Measurements from ENCODE around the gene NUCB1.

The NUCB1 gene

DNA sequence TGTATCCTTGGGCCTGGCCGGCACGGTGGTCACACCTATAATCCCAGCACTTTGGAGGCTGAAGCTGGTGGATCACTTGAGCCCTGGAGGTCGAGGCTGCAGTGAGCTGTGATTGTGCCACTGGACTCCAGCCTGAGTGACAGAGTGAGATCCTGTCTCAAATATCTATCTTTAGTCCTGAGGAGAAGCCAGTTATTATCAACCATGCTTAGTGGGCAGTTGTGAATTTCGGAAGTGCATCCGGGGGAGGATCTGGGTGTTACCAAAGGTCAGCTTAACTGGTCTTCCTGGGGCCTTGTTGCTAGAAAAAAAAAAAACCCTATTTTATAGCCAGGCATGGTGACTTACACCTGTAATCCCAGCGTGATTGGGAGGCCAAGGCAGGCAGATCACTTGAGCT, 43.0 kb downstream of the NUCB1 start:
- Histone ChIP-seq H3K36me3 (ENCODE audit: control insufficient read depth in 4 of 4, insufficient read depth in 4 of 4, low read length in 3 of 4) (no peaks in the 10 kb centered on the region), H3K4me1 (ENCODE audit: control extremely low read depth in 1 of 4, control insufficient read depth in 4 of 4, insufficient read depth in 4 of 4, low read length in 3 of 4) (no peaks in the 10 kb centered on the region), H3K9me3 (ENCODE audit: control extremely low read depth in 1 of 5, control insufficient read depth in 4 of 5, insufficient read depth in 2 of 5, low read depth in 1 of 5, low read length in 4 of 5) (peaks cover 0 to 14% (median 10%) of the 10 kb centered on the region in 5 experiments), H3K27ac (ENCODE audit: insufficient read depth in 1 of 2, low read depth in 1 of 2, low read length in 2 of 2, poor library complexity in 1 of 2, severe bottlenecking in 2 of 2) (no peak overlapping the region), H3K27me3 (replicated peaks in 2 of 5; ENCODE audit: control insufficient read depth in 4 of 5, insufficient read depth in 5 of 5, low read length in 4 of 5) (no peaks in the 10 kb centered on the region), H3K4me3 (ENCODE audit: control insufficient read depth in 1 of 7, extremely low read depth in 1 of 7, insufficient read depth in 4 of 7, low read depth in 2 of 7, low read length in 6 of 7) (no peak overlapping the region)
- DNase-seq = no peak
- CTCF ChIA-PET = interaction anchor here (1.2 to 2.3 kb wide), 2 partner anchors 10 to 15 kb away, joined by 4 to 11 read pairs; partner anchors contain the start of gene DHDH
- 100% methylated on average over 3 of the region's 6 CpGs for WGBS (ENCODE audit: insufficient coverage)
- POLR2A ChIA-PET = interaction anchor here (0.7 kb wide), 1 partner anchor 90 kb away, joined by 4 read pairs; no protein-coding TSS in a partner anchor

DNA sequence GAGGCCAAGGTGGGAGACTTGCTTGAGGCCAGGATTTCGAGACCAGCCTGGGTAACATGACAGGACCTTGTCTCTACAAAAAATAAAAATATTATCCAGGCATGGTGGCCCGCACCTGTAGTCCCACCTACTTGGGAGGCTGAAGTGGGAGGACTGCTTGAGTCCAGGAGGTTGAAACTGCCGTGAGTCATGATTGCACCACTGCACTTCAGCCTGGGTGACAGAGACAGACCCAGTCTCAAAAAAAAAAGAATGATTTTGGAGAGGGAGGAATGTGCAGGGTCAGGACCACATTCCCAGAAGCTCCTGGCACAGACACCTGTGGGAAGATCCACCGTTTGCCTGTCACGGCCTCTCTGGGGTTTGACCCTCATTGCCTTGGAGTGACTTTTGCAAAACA, 45.3 kb downstream of the NUCB1 start:
- Histone ChIP-seq H3K4me3 (ENCODE audit: control insufficient read depth in 1 of 7, extremely low read depth in 1 of 7, insufficient read depth in 4 of 7, low read depth in 2 of 7, low read length in 6 of 7) (no peak overlapping the region), H3K36me3 (ENCODE audit: control insufficient read depth in 4 of 4, insufficient read depth in 4 of 4, low read length in 3 of 4) (no peaks in the 10 kb centered on the region), H3K27me3 (replicated peaks in 2 of 5; ENCODE audit: control insufficient read depth in 4 of 5, insufficient read depth in 5 of 5, low read length in 4 of 5) (no peaks in the 10 kb centered on the region), H3K9me3 (ENCODE audit: control extremely low read depth in 1 of 5, control insufficient read depth in 4 of 5, insufficient read depth in 2 of 5, low read depth in 1 of 5, low read length in 4 of 5) (peaks cover 0 to 15% (median 10%) of the 10 kb centered on the region in 5 experiments), H3K4me1 (ENCODE audit: control extremely low read depth in 1 of 4, control insufficient read depth in 4 of 4, insufficient read depth in 4 of 4, low read length in 3 of 4) (no peaks in the 10 kb centered on the region), H3K27ac (ENCODE audit: insufficient read depth in 1 of 2, low read depth in 1 of 2, low read length in 2 of 2, poor library complexity in 1 of 2, severe bottlenecking in 2 of 2) (no peak overlapping the region)
- WGBS (ENCODE audit: insufficient coverage) = 97% methylated on average over 4 of the region's 5 CpGs
- ChIA-PET POLR2A (no interaction called here), CTCF (interaction anchor here (0.6 to 1.2 kb wide), 2 partner anchors 8 to 43 kb away, joined by 3 to 6 read pairs; no protein-coding TSS in a partner anchor)
- DNase-seq = no peak

DNA sequence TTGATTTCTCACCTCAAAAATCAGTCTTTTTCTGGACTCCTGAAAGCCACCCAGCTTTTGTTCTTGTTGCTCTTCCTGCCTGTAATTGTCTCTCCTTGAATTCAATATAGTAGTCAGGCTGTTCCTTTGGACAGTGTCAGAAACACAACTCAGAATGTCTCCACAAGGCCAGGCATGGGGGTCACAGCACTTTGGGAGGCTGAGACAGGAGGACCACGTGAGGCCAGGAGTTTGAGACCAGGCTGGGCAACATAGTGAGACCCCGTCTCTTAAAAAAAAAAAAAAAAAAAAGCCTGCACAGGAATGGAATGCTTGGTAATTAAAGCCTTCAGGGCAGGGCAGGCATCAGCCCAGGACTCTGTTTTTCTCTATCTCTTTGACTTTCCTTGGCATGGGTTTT, 45.7 kb downstream of the NUCB1 start:
- no peak for DNase-seq
- Histone ChIP-seq H3K27ac (ENCODE audit: insufficient read depth in 1 of 2, low read depth in 1 of 2, low read length in 2 of 2, poor library complexity in 1 of 2, severe bottlenecking in 2 of 2) (no peak overlapping the region), H3K4me3 (ENCODE audit: control insufficient read depth in 1 of 7, extremely low read depth in 1 of 7, insufficient read depth in 4 of 7, low read depth in 2 of 7, low read length in 6 of 7) (no peak overlapping the region), H3K27me3 (replicated peaks in 2 of 5; ENCODE audit: control insufficient read depth in 4 of 5, insufficient read depth in 5 of 5, low read length in 4 of 5) (no peaks in the 10 kb centered on the region), H3K36me3 (ENCODE audit: control insufficient read depth in 4 of 4, insufficient read depth in 4 of 4, low read length in 3 of 4) (no peaks in the 10 kb centered on the region), H3K4me1 (ENCODE audit: control extremely low read depth in 1 of 4, control insufficient read depth in 4 of 4, insufficient read depth in 4 of 4, low read length in 3 of 4) (no peaks in the 10 kb centered on the region), H3K9me3 (ENCODE audit: control extremely low read depth in 1 of 5, control insufficient read depth in 4 of 5, insufficient read depth in 2 of 5, low read depth in 1 of 5, low read length in 4 of 5) (peaks cover 0 to 13% (median 10%) of the 10 kb centered on the region in 5 experiments)
- WGBS (ENCODE audit: insufficient coverage) = 100% methylated on average over 1 of the region's 2 CpGs
- ChIA-PET POLR2A (no interaction called here), CTCF (no interaction called here)

DNA sequence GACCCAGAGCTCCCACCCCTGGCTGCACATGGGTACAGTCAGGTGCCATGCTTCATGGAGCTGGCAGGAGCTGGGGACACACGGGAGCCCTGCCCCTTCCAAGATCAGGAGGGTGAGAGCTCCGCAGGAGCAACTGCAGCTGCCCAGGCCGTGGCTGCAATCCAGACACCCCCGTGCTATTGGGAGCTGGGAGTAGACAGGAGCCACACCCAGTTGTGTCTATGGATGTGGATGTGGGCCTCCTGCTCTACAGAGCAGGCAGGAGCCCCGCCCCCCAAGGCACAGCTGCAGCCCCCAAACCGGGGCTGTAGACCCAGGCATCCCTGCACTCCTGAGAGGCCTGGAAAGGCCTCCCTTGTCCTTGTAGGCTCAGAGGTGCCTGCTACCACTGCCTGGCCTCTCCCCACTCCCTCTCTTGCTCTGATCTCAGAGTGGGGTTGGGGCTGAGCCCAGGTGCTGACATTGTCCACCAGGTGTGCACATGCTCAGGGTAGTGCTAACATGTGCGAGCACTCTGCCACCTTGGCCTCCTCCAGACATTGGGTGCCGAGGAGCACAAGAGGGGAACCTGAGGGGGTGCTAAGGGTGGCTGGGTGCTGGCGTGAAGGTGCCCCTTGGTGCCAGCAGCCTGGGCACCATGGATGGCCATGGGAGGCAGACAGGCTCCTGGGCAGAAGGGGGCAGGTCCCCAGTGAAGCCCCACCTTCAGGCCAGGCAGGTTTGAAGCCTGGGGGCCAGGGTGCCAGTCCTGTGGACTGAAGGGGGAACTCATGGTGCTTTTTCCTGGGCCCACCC, 46.5 kb downstream of the NUCB1 start:
- H3K9me3 ChIP-seq (ENCODE audit: control extremely low read depth in 1 of 5, control insufficient read depth in 4 of 5, insufficient read depth in 2 of 5, low read depth in 1 of 5, low read length in 4 of 5) = peaks cover 0 to 10% (median 9%) of the 10 kb centered on the region in 5 experiments
- no peak overlapping the region for H3K27ac ChIP-seq (ENCODE audit: insufficient read depth in 1 of 2, low read depth in 1 of 2, low read length in 2 of 2, poor library complexity in 1 of 2, severe bottlenecking in 2 of 2)
- H3K27me3 ChIP-seq (replicated peaks in 2 of 5; ENCODE audit: control insufficient read depth in 4 of 5, insufficient read depth in 5 of 5, low read length in 4 of 5) = no peaks in the 10 kb centered on the region
- 100% methylated on average over 4 of the region's 9 CpGs for WGBS (ENCODE audit: insufficient coverage)
- H3K36me3 ChIP-seq (ENCODE audit: control insufficient read depth in 4 of 4, insufficient read depth in 4 of 4, low read length in 3 of 4) = no peaks in the 10 kb centered on the region
- no peak overlapping the region for H3K4me3 ChIP-seq (ENCODE audit: control insufficient read depth in 1 of 7, extremely low read depth in 1 of 7, insufficient read depth in 4 of 7, low read depth in 2 of 7, low read length in 6 of 7)
- CTCF ChIA-PET = no interaction called here
- no peak for DNase-seq
- POLR2A ChIA-PET = no interaction called here
- no peaks in the 10 kb centered on the region for H3K4me1 ChIP-seq (ENCODE audit: control extremely low read depth in 1 of 4, control insufficient read depth in 4 of 4, insufficient read depth in 4 of 4, low read length in 3 of 4)

DNA sequence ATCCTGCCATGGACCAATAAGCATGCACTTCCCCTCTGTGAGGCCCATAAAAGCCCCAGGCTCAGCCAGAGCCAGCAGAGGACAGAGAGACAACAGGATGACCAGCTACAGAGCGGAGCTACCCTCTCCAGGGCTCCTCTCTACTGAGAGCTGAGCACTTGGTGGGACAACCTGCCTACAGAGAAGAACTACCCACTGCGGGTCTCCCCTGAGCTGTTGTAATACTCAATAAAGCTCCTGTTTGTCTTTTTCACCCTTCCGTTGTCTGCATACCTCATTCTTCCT, 47.1 kb downstream of the NUCB1 start:
- Histone ChIP-seq H3K36me3 (ENCODE audit: control insufficient read depth in 4 of 4, insufficient read depth in 4 of 4, low read length in 3 of 4) (no peaks in the 10 kb centered on the region), H3K27me3 (replicated peaks in 2 of 5; ENCODE audit: control insufficient read depth in 4 of 5, insufficient read depth in 5 of 5, low read length in 4 of 5) (no peaks in the 10 kb centered on the region), H3K4me3 (ENCODE audit: control insufficient read depth in 1 of 7, extremely low read depth in 1 of 7, insufficient read depth in 4 of 7, low read depth in 2 of 7, low read length in 6 of 7) (no peak overlapping the region), H3K4me1 (ENCODE audit: control extremely low read depth in 1 of 4, control insufficient read depth in 4 of 4, insufficient read depth in 4 of 4, low read length in 3 of 4) (no peaks in the 10 kb centered on the region), H3K27ac (ENCODE audit: insufficient read depth in 1 of 2, low read depth in 1 of 2, low read length in 2 of 2, poor library complexity in 1 of 2, severe bottlenecking in 2 of 2) (no peak overlapping the region), H3K9me3 (ENCODE audit: control extremely low read depth in 1 of 5, control insufficient read depth in 4 of 5, insufficient read depth in 2 of 5, low read depth in 1 of 5, low read length in 4 of 5) (peaks cover 0 to 10% (median 9%) of the 10 kb centered on the region in 5 experiments)
- ChIA-PET POLR2A (no interaction called here), CTCF (no interaction called here)
- 100% methylated on average over 1 of the region's 3 CpGs for WGBS (ENCODE audit: insufficient coverage)
- no peak for DNase-seq

DNA sequence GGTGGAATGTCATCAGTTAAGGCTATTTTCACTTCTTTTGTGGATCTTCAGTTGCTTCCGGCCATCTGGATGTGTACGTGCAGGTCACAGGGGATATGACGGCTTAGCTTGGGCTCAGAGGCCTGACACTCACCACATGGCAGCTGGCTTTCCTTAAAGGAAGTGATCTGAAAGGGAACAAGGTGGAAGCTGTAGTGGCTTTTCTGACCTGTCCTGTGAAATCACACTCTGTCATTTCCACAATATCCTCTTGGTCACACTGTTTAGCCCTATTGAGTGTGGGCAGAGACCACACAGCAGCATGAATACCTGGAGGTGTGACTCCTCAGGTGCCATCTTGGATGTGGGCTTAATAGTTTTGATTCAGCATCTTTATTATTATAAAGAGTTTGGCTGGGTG, 50.0 kb downstream of the NUCB1 start:
- H3K27me3 ChIP-seq (replicated peaks in 2 of 5; ENCODE audit: control insufficient read depth in 4 of 5, insufficient read depth in 5 of 5, low read length in 4 of 5) = no peaks in the 10 kb centered on the region
- H3K36me3 ChIP-seq (ENCODE audit: control insufficient read depth in 4 of 4, insufficient read depth in 4 of 4, low read length in 3 of 4) = no peaks in the 10 kb centered on the region
- ChIA-PET CTCF (interaction anchor here (0.8 kb wide), 1 partner anchor 18 kb away, joined by 3 read pairs; no protein-coding TSS in a partner anchor), POLR2A (interaction anchor here (0.9 kb wide), 1 partner anchor 17 kb away, joined by 3 read pairs; no protein-coding TSS in a partner anchor)
- H3K4me1 ChIP-seq (ENCODE audit: control extremely low read depth in 1 of 4, control insufficient read depth in 4 of 4, insufficient read depth in 4 of 4, low read length in 3 of 4) = peaks cover 0 to 7% (median 6%) of the 10 kb centered on the region in 4 experiments
- peak in 2 of 3 donors; percentile 60 to 74 for DNase-seq
- no peak overlapping the region for H3K4me3 ChIP-seq (ENCODE audit: control insufficient read depth in 1 of 7, extremely low read depth in 1 of 7, insufficient read depth in 4 of 7, low read depth in 2 of 7, low read length in 6 of 7)
- H3K9me3 ChIP-seq (ENCODE audit: control extremely low read depth in 1 of 5, control insufficient read depth in 4 of 5, insufficient read depth in 2 of 5, low read depth in 1 of 5, low read length in 4 of 5) = peaks cover 0 to 10% (median 9%) of the 10 kb centered on the region in 5 experiments
- WGBS (ENCODE audit: insufficient coverage) = 68% methylated on average over 3 of the region's 3 CpGs
- H3K27ac ChIP-seq (ENCODE audit: insufficient read depth in 1 of 2, low read depth in 1 of 2, low read length in 2 of 2, poor library complexity in 1 of 2, severe bottlenecking in 2 of 2) = no peak overlapping the region

DNA sequence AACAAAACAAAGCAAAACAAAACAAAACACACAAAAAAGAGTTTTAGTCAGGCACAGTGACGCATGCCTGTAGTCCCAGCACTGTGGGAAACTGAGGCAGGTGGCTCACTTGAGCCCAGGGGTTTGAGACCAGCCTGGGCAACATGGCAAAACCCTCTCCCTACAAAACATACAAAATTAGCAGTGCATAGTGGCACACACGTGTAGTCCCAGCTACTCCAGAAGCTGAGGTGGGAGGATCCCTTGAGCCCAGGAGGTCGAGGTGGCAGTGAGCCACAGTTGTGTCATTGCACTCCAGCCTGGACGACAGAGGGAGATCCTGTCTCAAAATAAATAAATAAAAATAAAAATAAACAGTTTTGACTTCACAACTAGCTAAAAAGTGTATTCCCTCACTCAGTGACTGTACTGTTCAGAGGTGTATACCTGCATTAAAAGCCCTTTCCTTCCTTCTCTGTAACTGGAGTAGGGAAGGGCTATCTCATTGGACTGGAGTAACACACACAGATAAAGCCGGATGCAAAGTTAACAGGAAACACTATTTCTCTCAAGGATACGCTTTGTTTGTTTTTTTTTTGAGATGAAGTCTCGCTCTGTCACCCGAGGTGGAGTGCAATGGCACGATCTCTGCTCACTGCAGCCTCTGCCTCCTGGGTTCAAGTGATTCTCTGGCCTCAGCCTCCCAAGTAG, 50.9 kb downstream of the NUCB1 start:
- Histone ChIP-seq H3K4me3 (ENCODE audit: control insufficient read depth in 1 of 7, extremely low read depth in 1 of 7, insufficient read depth in 4 of 7, low read depth in 2 of 7, low read length in 6 of 7) (no peak overlapping the region), H3K36me3 (ENCODE audit: control insufficient read depth in 4 of 4, insufficient read depth in 4 of 4, low read length in 3 of 4) (peaks cover 0 to 2% (median under 1%) of the 10 kb centered on the region in 4 experiments), H3K4me1 (ENCODE audit: control extremely low read depth in 1 of 4, control insufficient read depth in 4 of 4, insufficient read depth in 4 of 4, low read length in 3 of 4) (peaks cover 0 to 15% (median 14%) of the 10 kb centered on the region in 4 experiments), H3K9me3 (ENCODE audit: control extremely low read depth in 1 of 5, control insufficient read depth in 4 of 5, insufficient read depth in 2 of 5, low read depth in 1 of 5, low read length in 4 of 5) (peaks cover 0 to 10% (median 9%) of the 10 kb centered on the region in 5 experiments), H3K27ac (ENCODE audit: insufficient read depth in 1 of 2, low read depth in 1 of 2, low read length in 2 of 2, poor library complexity in 1 of 2, severe bottlenecking in 2 of 2) (no peak overlapping the region), H3K27me3 (replicated peaks in 2 of 5; ENCODE audit: control insufficient read depth in 4 of 5, insufficient read depth in 5 of 5, low read length in 4 of 5) (no peaks in the 10 kb centered on the region)
- ChIA-PET CTCF (interaction anchor here (1.0 to 1.5 kb wide), 2 partner anchors 9 to 21 kb away, joined by 3 to 4 read pairs; no protein-coding TSS in a partner anchor), POLR2A (interaction anchor here (0.6 to 0.9 kb wide), 3 partner anchors 13 to 45 kb away, joined by 3 to 4 read pairs (median 3); no protein-coding TSS in a partner anchor)
- no peak for DNase-seq
- 100% methylated on average over 5 of the region's 9 CpGs for WGBS (ENCODE audit: insufficient coverage)

Data from common myeloid progenitor, CD34-positive (primary cell).